Panc1 (cell line): Measurements from ENCODE around the gene CREBL2.

Experiments
- CTCF ChIP-seq: fragments of 450-650 bp; IDR thresholded peaks from 2 replicates; pipeline ENCODE4 v1.5.1; 2017; ENCODE audit warnings: mild to moderate bottlenecking
- POLR2AphosphoS5 ChIP-seq: IDR thresholded peaks from 2 replicates; pipeline ENCODE4 v1.6.1; 2012; ENCODE audit warnings: mild to moderate bottlenecking, low read depth, low read length, moderate library complexity

DNA sequence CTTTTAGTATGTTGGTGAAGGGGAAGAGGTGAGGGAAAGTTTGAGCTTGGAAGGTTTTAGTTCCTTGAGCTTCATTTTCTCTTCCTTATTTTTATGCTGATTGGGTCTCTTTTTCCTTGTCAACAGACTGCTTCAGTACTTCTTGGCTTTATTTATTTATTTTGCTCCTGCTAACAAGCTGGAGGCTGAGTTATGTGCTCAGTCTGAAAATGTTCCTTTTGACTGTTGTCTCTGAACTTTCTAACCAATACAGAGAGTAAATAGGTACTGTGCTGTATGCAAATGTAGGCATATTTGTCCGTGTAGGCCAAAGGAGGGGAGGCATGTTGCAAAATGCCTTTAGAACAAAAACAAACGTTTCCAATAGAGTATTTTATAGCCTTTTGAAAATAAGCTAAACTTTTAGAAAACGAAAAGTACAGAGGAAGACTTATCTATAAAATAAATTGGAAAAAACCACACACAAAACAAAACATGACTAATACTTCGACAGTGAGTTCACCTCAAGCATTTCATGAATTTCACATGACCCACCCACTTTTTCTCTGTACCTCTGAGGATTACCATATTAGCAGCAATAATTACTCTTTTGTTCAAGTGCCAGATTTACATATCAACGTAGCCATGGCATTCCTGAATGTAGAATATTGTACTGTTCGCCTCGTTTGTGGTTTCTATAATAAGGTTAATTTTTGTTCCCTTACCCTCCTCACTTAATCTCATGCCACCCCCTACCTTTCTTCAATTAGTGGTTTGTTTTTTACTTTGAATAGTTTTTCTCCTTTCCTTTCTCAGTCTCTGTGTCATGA lies 4.7 kb upstream of the CREBL2 start:
- TF ChIP-seq CTCF (no peak), POLR2AphosphoS5 (no peak)
